ENCODE results near the gene PER3. TPM values are rescaled to one million over a fixed set of nuclear protein-coding genes. Genes with fewer than 3 reads are reported as not detected.

Gene PER3
- total RNA-seq, 2 donors from 2014 or later, result 11.7 to 17.8 TPM

DNA sequence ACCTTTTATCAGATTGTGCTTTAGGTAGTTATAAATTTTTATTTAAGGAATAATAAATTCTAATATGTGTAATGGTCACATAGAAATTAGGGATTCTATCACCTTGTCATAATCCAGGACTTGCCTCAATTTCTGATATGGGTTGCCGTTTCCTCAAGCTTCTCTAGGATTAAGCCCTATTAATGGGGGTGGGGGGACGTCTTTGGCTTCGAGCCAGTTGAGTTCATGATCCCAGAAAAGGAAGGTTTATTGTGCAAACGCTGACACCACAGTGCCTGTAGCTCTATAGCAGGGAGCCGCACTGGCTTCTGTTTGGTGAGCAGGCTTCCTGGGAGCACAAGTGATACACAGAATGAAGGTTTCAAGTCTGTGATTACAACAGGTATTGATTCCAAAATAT lies 35.0 kb upstream of the PER3 start:
- Histone ChIP-seq H3K4me3 (no peak overlapping the region), H3K36me3 (no peaks in the 10 kb centered on the region), H3K27me3 (no peaks in the 10 kb centered on the region), H3K9me3 (no peaks in the 10 kb centered on the region), H3K27ac (no peak overlapping the region), H3K4me1 (peaks cover 0 to 4% of the 10 kb centered on the region in 2 donors)
- TF ChIP-seq, protein P1, sequence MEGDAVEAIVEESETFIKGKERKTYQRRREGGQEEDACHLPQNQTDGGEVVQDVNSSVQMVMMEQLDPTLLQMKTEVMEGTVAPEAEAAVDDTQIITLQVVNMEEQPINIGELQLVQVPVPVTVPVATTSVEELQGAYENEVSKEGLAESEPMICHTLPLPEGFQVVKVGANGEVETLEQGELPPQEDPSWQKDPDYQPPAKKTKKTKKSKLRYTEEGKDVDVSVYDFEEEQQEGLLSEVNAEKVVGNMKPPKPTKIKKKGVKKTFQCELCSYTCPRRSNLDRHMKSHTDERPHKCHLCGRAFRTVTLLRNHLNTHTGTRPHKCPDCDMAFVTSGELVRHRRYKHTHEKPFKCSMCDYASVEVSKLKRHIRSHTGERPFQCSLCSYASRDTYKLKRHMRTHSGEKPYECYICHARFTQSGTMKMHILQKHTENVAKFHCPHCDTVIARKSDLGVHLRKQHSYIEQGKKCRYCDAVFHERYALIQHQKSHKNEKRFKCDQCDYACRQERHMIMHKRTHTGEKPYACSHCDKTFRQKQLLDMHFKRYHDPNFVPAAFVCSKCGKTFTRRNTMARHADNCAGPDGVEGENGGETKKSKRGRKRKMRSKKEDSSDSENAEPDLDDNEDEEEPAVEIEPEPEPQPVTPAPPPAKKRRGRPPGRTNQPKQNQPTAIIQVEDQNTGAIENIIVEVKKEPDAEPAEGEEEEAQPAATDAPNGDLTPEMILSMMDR (IDR thresholded peaks at IDR 0.05), result no peak
- DNase-seq (ENCODE audit: low spot score), result no peak

DNA sequence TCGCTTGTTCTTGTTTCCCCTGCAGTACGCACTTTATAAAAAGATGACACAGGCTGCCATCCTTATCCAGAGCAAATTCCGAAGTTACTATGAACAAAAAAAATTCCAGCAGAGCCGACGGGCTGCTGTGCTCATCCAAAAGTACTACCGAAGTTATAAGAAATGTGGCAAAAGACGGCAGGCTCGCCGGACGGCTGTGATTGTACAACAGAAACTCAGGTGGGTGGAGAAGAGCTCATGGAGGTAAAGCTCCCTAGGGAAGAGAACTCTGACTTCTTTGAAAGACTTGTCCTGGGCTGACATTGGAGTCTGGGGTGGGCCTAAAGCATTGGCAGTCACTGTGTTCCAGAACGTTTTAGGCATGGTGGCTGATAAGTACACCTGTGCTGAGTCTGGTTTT lies 32.9 kb upstream of the PER3 start:
- no peak overlapping the region for H3K27ac ChIP-seq
- no peak overlapping the region for H3K4me3 ChIP-seq
- no peaks in the 10 kb centered on the region for H3K27me3 ChIP-seq
- DNase-seq (ENCODE audit: low spot score), result no peak
- no peaks in the 10 kb centered on the region for H3K36me3 ChIP-seq
- H3K4me1 ChIP-seq, result peaks cover 0 to 4% of the 10 kb centered on the region in 2 donors
- no peaks in the 10 kb centered on the region for H3K9me3 ChIP-seq
- TF ChIP-seq, protein P1 (IDR thresholded peaks at IDR 0.05), result no peak

DNA sequence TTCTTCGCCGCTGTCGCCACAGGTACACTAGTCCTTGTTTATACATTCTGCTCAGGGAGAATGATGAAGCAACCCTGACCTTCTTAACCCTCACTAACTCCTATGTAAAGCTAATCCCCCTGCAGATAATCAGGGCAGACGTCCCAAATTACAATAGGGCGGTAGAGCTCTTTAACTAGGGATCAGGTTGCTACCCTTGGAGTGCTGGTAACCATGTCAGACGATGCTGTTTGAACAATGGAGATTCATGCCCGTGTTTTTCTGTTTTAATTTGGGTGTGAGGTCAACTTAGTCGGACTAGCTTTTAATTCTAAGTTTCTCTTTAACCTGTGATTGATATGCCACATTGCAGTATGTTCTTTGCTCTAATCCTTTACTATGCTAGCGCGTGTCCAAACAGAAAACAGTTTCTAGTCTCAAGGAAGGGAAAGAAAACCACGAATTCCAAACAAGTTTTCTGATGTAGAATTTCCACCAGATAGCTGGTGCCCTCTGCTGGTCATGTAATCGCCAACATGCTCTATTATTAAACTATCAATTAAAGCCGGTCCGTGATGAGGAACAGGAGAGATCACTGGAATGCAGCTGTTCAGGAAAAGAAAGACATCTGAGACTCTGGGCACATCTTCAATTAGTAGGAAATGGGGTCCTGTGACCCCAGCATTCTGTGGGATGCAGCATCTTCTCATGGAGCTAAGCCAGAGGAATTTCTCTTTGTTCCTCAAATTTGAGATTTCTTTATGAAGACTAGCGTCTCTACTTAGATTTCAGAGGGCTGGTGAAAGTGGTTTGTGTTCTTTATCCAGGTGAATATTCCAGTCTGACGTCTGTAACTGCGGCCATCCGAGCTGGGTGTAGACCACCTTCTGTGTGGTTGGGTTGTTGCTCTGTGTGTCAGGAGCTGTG lies 31.3 kb upstream of the PER3 start:
- Histone ChIP-seq H3K27me3 (no peaks in the 10 kb centered on the region), H3K4me1 (peaks cover 0 to 4% of the 10 kb centered on the region in 2 donors), H3K9me3 (no peaks in the 10 kb centered on the region), H3K36me3 (no peaks in the 10 kb centered on the region), H3K4me3 (peak overlapping the region in 1 of 2 donors; percentile 8), H3K27ac (no peak overlapping the region)
- DNase-seq (ENCODE audit: low spot score), result peak; percentile 73
- TF ChIP-seq, protein P1 (IDR thresholded peaks at IDR 0.05), result peak; percentile 35 to 88

DNA sequence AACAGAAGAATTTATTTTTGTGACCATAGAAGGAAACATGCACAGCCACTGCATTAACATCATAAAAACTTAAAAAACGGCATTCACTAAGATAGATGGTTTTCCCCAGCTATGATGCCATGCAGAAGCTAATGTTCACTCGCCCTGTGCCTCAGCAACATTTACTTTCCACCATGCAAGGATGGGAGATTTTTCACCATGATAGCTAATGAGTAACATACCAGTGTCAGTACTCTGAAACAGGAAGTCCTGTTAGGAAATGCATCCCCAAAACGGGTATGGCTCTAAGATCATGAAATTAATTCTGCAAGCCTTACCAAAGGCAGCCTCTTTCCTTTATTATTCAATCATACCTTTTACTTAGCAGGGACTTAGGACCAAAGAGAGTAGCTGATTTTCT lies 30.4 kb upstream of the PER3 start:
- Histone ChIP-seq H3K4me1 (peaks cover 0 to 4% of the 10 kb centered on the region in 2 donors), H3K27ac (no peak overlapping the region), H3K4me3 (no peak overlapping the region), H3K27me3 (no peaks in the 10 kb centered on the region), H3K9me3 (no peaks in the 10 kb centered on the region), H3K36me3 (no peaks in the 10 kb centered on the region)
- TF ChIP-seq, protein P1 (IDR thresholded peaks at IDR 0.05), result no peak
- DNase-seq (ENCODE audit: low spot score), result no peak

DNA sequence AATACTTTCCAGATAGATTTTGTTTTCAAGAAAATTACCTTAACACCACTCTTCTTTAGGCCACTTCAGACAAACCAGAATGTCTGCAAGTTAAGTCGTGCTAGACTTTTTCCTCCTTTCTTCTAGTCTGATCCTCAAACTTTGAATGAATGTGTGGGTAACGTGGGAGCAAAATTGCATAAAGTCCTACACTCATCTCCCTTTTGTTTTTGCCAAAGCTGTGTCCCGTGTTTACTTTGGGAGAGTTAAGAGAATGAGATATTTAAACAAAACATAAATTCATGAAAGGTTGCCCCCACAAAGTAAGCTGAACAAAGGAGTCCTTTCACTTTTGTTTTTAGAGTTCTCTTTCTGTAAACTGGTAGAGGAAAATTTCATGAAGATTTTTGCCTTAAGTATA lies 29.9 kb upstream of the PER3 start:
- TF ChIP-seq, protein P1 (IDR thresholded peaks at IDR 0.05), result no peak
- Histone ChIP-seq H3K4me3 (no peak overlapping the region), H3K27ac (no peak overlapping the region), H3K9me3 (no peaks in the 10 kb centered on the region), H3K27me3 (no peaks in the 10 kb centered on the region), H3K4me1 (peaks cover 0 to 4% of the 10 kb centered on the region in 2 donors), H3K36me3 (no peaks in the 10 kb centered on the region)
- DNase-seq (ENCODE audit: low spot score), result no peak
